K562 (cell line): ENCODE measurements around the gene PDE4D. TPM values are rescaled to one million over a fixed set of nuclear protein-coding genes. Genes with fewer than 3 reads are reported as not detected.

Experiments
- ATAC-seq: fragments of 200-7000 bp; cut with Tn5 transposase; 3 replicates; pipeline ENCODE4 v1.9.1; 2020; ENCODE audit warnings: moderate library complexity
- BruUV-seq: library from RNA; stranded (reverse); fragments of 400-500 nt; replicated peaks from 2 replicates; lab custom pipeline; 2021; lab: Mats Ljungman, UMichigan
- CTCF ChIA-PET: fragments of 300-600 bp; formaldehyde crosslinking; extraction: SDS; loops from one replicate; lab custom pipeline; 2021; ENCODE audit warnings: low intra/inter-chr PET ratio; lab: Yijun Ruan, JAX
- POLR2A ChIA-PET: fragments of 300-600, 350-650 bp; sonication (Branson Sonifier 250); formaldehyde crosslinking; extraction: SDS; loops from one replicate; lab custom pipeline; 2021; ENCODE audit warnings: antibody characterized with exemption, inconsistent platforms; lab: Yijun Ruan, JAX
- DNase-seq, 4 experiments: peaks; one replicate each; pipeline versions ENCODE4 v3.0.0 to v3.0.0-alpha.2; 2011 to 2018; ENCODE audit warnings: low spot score in 3 of 4, mixed read lengths in 3 of 4; ENCODE audit errors: extremely low read depth in 1 of 4
- FAIRE-seq: peaks from 2 replicates; lab custom pipeline; 2011; peaks lifted over from hg19 to GRCh38; lab: Jason Lieb, UNC
- H2AFZ ChIP-seq: 2 replicates; pipeline ENCODE4 v1.6.0; 2011; ENCODE audit warnings: low read depth, low read length, control low read depth, inconsistent platforms
- H3K27ac ChIP-seq: fragments of 200-600 bp; 3 replicates; pipeline ENCODE4 v1.8.0; 2011; ENCODE audit warnings: low read depth, mild to moderate bottlenecking, control low read depth, inconsistent platforms, low read length, moderate library complexity, mixed read lengths; ENCODE audit errors: extremely low read depth
- H3K27me3 ChIP-seq, 2 experiments: fragments of 300-600 bp in 1 of 2; 2 replicates in 1 of 2; 3 replicates in 1 of 2; pipeline versions ENCODE4 v1.6.0 to v1.8.0; 2011; ENCODE audit warnings: inconsistent platforms in 2 of 2, low read length in 2 of 2, mild to moderate bottlenecking in 1 of 2, mixed read lengths in 1 of 2, moderate library complexity in 1 of 2; ENCODE audit not compliant: control insufficient read depth in 2 of 2, insufficient read depth in 2 of 2
- H3K36me3 ChIP-seq: fragments of 300-600 bp; 3 replicates; pipeline ENCODE4 v1.8.0; 2011; ENCODE audit warnings: mild to moderate bottlenecking, low read length, inconsistent platforms; ENCODE audit not compliant: control insufficient read depth, insufficient read depth
- H3K4me1 ChIP-seq, 2 experiments: fragments of 200-600 bp in 1 of 2; replicated peaks in 1 of 2; 2 replicates in 1 of 2; 3 replicates in 1 of 2; pipeline versions ENCODE4 v1.5.1 to v1.8.0; 2011; ENCODE audit warnings: inconsistent platforms in 2 of 2, low read length in 2 of 2, mild to moderate bottlenecking in 1 of 2, mixed read lengths in 1 of 2, moderate library complexity in 1 of 2; ENCODE audit not compliant: control insufficient read depth in 2 of 2, insufficient read depth in 2 of 2
- H3K4me2 ChIP-seq: 2 replicates; pipeline ENCODE4 v1.6.1; 2011; ENCODE audit warnings: low read length, control low read depth, inconsistent platforms, mixed read lengths; ENCODE audit not compliant: insufficient read depth
- H3K4me3 ChIP-seq: fragments of 200-600 bp; sonication (generic), shearing (Covaris generic); 2 replicates; pipeline ENCODE4 v1.5.1; 2016; ENCODE audit warnings: control low read depth, inconsistent platforms
- H3K79me2 ChIP-seq: fragments of 200-600 bp; 3 replicates; pipeline ENCODE4 v1.8.0; 2011; ENCODE audit warnings: low read length, inconsistent platforms; ENCODE audit not compliant: control insufficient read depth, insufficient read depth
- H3K9ac ChIP-seq, 2 experiments: 2 replicates each; pipeline versions ENCODE4 v1.6.0 to v1.6.1; 2011; ENCODE audit warnings: low read depth in 2 of 2, low read length in 2 of 2, control low read depth in 1 of 2, inconsistent platforms in 1 of 2, mild to moderate bottlenecking in 1 of 2, mixed read lengths in 1 of 2; ENCODE audit not compliant: insufficient read depth in 1 of 2
- H3K9me1 ChIP-seq: one replicate; pipeline ENCODE4 v1.6.0; 2011; ENCODE audit warnings: inconsistent platforms, mild to moderate bottlenecking, low read length, moderate library complexity; ENCODE audit not compliant: control insufficient read depth, insufficient read depth
- H3K9me3 ChIP-seq: replicated peaks from 2 replicates; pipeline ENCODE4 v1.5.1; 2011; ENCODE audit warnings: low read depth, low read length, inconsistent platforms; ENCODE audit not compliant: control insufficient read depth, insufficient read depth
- H4K20me1 ChIP-seq: replicated peaks from 2 replicates; pipeline ENCODE4 v1.6.1; 2011; ENCODE audit warnings: low read length, inconsistent platforms, mixed read lengths; ENCODE audit not compliant: control insufficient read depth, insufficient read depth
- CAMTA2 ChIP-seq: fragments of 250-450 bp; sonication (Bioruptor Pico); conservative IDR thresholded peaks from 2 replicates; pipeline ENCODE4 v1.5.1; 2022
- CHD1 ChIP-seq: fragments of 200-600 bp; sonication (generic); IDR thresholded peaks from one replicate; pipeline ENCODE4 v1.6.1; 2012; ENCODE audit warnings: mild to moderate bottlenecking, moderate library complexity, low read length, inconsistent platforms
- CREBBP ChIP-seq: IDR thresholded peaks from one replicate; pipeline ENCODE4 v1.6.1; 2012; ENCODE audit warnings: low read depth, mild to moderate bottlenecking, control low read depth, inconsistent platforms, low read length
- EP400 ChIP-seq: fragments of 450-650 bp; IDR thresholded peaks from 2 replicates; pipeline ENCODE4 v1.6.1; 2017; ENCODE audit warnings: antibody characterized with exemption, mild to moderate bottlenecking, moderate library complexity
- HIVEP1 ChIP-seq: fragments of 250-450 bp; sonication (Bioruptor Pico); IDR thresholded peaks from 2 replicates; pipeline ENCODE4 v1.4.0; 2020; ENCODE audit warnings: mild to moderate bottlenecking
- MCM2 ChIP-seq: fragments of 450-650 bp; IDR thresholded peaks from 2 replicates; pipeline ENCODE4 v1.6.1; 2017; ENCODE audit warnings: low read depth, mild to moderate bottlenecking
- MCM5 ChIP-seq: fragments of 450-650 bp; IDR thresholded peaks from 2 replicates; pipeline ENCODE4 v1.6.1; 2016; ENCODE audit warnings: low read depth
- MCM7 ChIP-seq, 2 experiments: fragments of 450-650 bp; IDR thresholded peaks; 2 replicates each; pipeline ENCODE4 v1.6.1; 2016 to 2018
- SETDB1 ChIP-seq: IDR thresholded peaks from one replicate; pipeline ENCODE4 v1.6.1; 2012; ENCODE audit warnings: low read length, control low read depth, inconsistent platforms
- TRIM24 ChIP-seq, 2 experiments: fragments of 450-650 bp; IDR thresholded peaks; 2 replicates each; pipeline ENCODE4 v1.6.1; 2016
- ZBTB1 ChIP-seq: sonication (generic); formaldehyde crosslinking; IDR thresholded peaks from 2 replicates; pipeline ENCODE4 v1.8.1; 2023; ENCODE audit warnings: missing genetic modification reagents, low read depth, mild to moderate bottlenecking, borderline replicate concordance
- ZNF253 ChIP-seq: fragments of 250-450 bp; sonication (Bioruptor Pico); conservative IDR thresholded peaks from 2 replicates; pipeline ENCODE4 v1.6.1; 2021; ENCODE audit warnings: mild to moderate bottlenecking
- ZNF830 ChIP-seq: fragments of 250-450 bp; sonication (Bioruptor Pico); IDR thresholded peaks from 2 replicates; pipeline ENCODE4 v1.5.0; 2021; ENCODE audit warnings: mild to moderate bottlenecking
- WGBS: fragments of 100-300 bp; shearing (Covaris generic); methylation state at CpG from one replicate; pipeline ENCODE4 v1.1.6; 2016; ENCODE audit warnings: low coverage, mixed read lengths; ENCODE audit not compliant: insufficient coverage; ENCODE audit errors: missing lambda C conversion rate; 5-methylcytosine and 5-hydroxymethylcytosine counted together
- in situ Hi-C: fragments of 300-500 bp; cut with MboI; formaldehyde crosslinking; loops from 4 replicates; pipeline ENCODE4 v1.15.0; 2018; ENCODE audit warnings: inconsistent platforms, mixed read lengths
- intact Hi-C: fragments of 100-400 bp; cut with micrococcal nuclease; formaldehyde crosslinking; loops from 2 replicates; pipeline ENCODE4 v1.14.2; 2022
- polyA plus RNA-seq, 8 experiments: library from polyadenylated mRNA; depleted of rRNA in 4 of 8; stranded (reverse) in 5 of 8; unstranded in 3 of 8; fragments of >200 nt; fragmentation: Nextera tagmentation in 2 of 8; fragmentation: Illumina TruSeq in 1 of 8; extraction: Ambion mirVana in 2 of 8; extraction: Trizol in 1 of 8; gene quantifications; 2 replicates each; pipeline versions ENCODE4 v1.2.1 to v1.2.3, GENCODE V29; 2011 to 2014; ENCODE audit warnings: inconsistent platforms in 1 of 8, missing spikeins in 1 of 8
- total RNA-seq, 7 experiments: library from RNA; depleted of rRNA in 6 of 7; stranded (reverse); fragments of >200 nt in 6 of 7; fragmentation: Illumina TruSeq in 2 of 7; extraction: Trizol in 2 of 7; gene quantifications; 2 replicates each; pipeline versions ENCODE4 v1.2.1 to v1.2.3, GENCODE V29; 2011 to 2021; ENCODE audit warnings: low replicate concordance in 1 of 7
- TF ChIP-seq, protein P1 (sequence below): fragments of 250-450 bp; sonication (Bioruptor Pico); IDR thresholded peaks from 2 replicates; pipeline ENCODE4 v1.4.0; 2020; ENCODE audit warnings: mild to moderate bottlenecking, moderate library complexity

Gene PDE4D
- total and polyA plus RNA-seq, 9 of the 15 experiments (the other 6 are each of a cell fraction or from before 2014, with no cell fraction given): 0.04 to 0.46 (median 0.13) TPM

DNA sequence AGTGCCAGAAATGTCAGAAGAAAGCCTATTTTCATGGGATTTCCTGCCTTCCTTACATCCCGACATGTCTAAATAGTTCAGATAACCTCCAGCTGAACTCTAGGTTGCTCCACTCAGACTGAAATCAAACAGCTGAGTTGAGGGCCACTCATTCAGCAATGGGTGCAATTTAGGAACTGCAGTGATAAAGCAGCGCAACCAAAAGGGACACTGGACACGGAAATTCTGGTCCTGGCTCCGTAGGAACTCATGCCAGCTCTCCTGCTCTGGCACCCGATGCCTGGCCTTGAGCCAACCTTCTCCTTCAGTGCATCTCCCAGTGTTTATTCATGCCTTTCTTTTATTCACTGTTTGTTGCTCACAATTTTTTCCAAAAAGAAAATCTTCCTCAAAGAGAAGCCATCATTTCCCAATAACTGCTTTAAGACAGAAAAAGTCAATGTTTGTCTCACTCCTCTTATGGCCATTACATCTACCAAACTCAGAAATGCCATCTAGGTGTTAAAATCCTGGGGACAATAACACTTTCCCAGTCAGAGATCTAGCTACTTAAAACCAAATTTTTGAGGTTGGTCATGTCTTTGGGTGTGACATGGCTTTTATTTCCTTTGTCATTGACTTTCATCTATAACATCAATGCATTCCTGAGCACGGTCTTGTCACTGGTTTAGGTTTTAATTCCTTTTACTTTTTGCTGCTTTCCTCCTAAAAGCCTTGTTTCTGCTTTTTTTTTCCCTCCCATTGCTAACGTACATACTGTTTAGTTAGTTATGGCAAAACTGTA is 126.9 kb downstream of the PDE4D start:
- H3K9me1 ChIP-seq: no peaks in the 10 kb centered on the region
- WGBS: 0% methylated on average over 7 of the region's 7 CpGs
- H3K4me2 ChIP-seq: no peak overlapping the region
- intact Hi-C loops (no loop called here), in situ Hi-C loops (no loop called here)
- no peak overlapping the region for H3K9ac ChIP-seq
- TF ChIP-seq CREBBP (no peak), HIVEP1 (CRISPR knock-in tag) (no peak), ZBTB1 (no peak), CHD1 (no peak), EP400 (no peak), TRIM24 (IDR thresholded peaks at IDR 0.05) (no peak), MCM7 (IDR thresholded peaks at IDR 0.05) (no peak), ZNF253 (CRISPR knock-in tag) (no peak), CAMTA2 (CRISPR knock-in tag) (no peak), SETDB1 (no peak), MCM2 (no peak), MCM5 (no peak), ZNF830 (no peak)
- TF ChIP-seq, protein P1, sequence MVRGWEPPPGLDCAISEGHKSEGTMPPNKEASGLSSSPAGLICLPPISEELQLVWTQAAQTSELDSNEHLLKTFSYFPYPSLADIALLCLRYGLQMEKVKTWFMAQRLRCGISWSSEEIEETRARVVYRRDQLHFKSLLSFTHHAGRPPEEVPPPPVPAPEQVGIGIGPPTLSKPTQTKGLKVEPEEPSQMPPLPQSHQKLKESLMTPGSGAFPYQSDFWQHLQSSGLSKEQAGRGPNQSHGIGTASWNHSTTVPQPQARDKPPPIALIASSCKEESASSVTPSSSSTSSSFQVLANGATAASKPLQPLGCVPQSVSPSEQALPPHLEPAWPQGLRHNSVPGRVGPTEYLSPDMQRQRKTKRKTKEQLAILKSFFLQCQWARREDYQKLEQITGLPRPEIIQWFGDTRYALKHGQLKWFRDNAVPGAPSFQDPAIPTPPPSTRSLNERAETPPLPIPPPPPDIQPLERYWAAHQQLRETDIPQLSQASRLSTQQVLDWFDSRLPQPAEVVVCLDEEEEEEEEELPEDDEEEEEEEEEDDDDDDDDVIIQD: no peak
- ChIA-PET POLR2A (no interaction called here), CTCF (no interaction called here)
- H3K36me3 ChIP-seq: no peaks in the 10 kb centered on the region
- no peaks in the 10 kb centered on the region for H3K79me2 ChIP-seq
- H4K20me1 ChIP-seq: no peaks in the 10 kb centered on the region
- no TSS peak for BruUV-seq
- H3K4me1 ChIP-seq: no peaks in the 10 kb centered on the region
- FAIRE-seq: no peak
- no peak overlapping the region for H2AFZ ChIP-seq
- no peak overlapping the region for H3K27ac ChIP-seq
- no peak for DNase-seq
- no peak for ATAC-seq
- no peaks in the 10 kb centered on the region for H3K9me3 ChIP-seq
- no peak overlapping the region for H3K4me3 ChIP-seq
- H3K27me3 ChIP-seq: no peaks in the 10 kb centered on the region
